H9 (cell line): Measurements from ENCODE around the gene GLYR1. TPM values are rescaled to one million over a fixed set of nuclear protein-coding genes. Genes with fewer than 3 reads are reported as not detected.
A peak's percentile ranks its signal among the peaks of the same experiment; 100 is the strongest.

Experiments
- DNase-seq: peaks from one replicate; pipeline ENCODE4 v3.0.0-alpha.2; 2017
- H2AFZ ChIP-seq: one replicate; pipeline ENCODE4 v1.6.1; 2013; ENCODE audit warnings: mild to moderate bottlenecking, low read length, control low read depth, moderate library complexity
- H2AK5ac ChIP-seq: 2 replicates; pipeline ENCODE4 v1.6.1; 2013; ENCODE audit warnings: low read length, control low read depth, mixed read lengths; ENCODE audit not compliant: insufficient read length
- H2BK120ac ChIP-seq: one replicate; pipeline ENCODE4 v1.6.1; 2013; ENCODE audit warnings: low read depth, mild to moderate bottlenecking, low read length, control low read depth, inconsistent platforms; ENCODE audit not compliant: poor library complexity, severe bottlenecking
- H2BK12ac ChIP-seq: 2 replicates; pipeline ENCODE4 v1.6.1; 2013; ENCODE audit warnings: low read length, control low read depth, mixed read lengths, low read depth; ENCODE audit not compliant: insufficient read length
- H2BK15ac ChIP-seq: 2 replicates; pipeline ENCODE4 v1.6.1; 2013; ENCODE audit warnings: low read depth, low read length, control low read depth
- H2BK20ac ChIP-seq: one replicate; pipeline ENCODE4 v1.6.1; 2013; ENCODE audit warnings: low read depth, mild to moderate bottlenecking, low read length, control low read depth, inconsistent platforms; ENCODE audit not compliant: poor library complexity, severe bottlenecking
- H2BK5ac ChIP-seq: 2 replicates; pipeline ENCODE4 v1.6.1; 2013; ENCODE audit warnings: low read length, control low read depth, mixed read lengths; ENCODE audit not compliant: insufficient read length
- H3K14ac ChIP-seq: 2 replicates; pipeline ENCODE4 v1.6.1; 2013; ENCODE audit warnings: low read length, control low read depth; ENCODE audit not compliant: insufficient read depth
- H3K18ac ChIP-seq: 2 replicates; pipeline ENCODE4 v1.6.1; 2013; ENCODE audit warnings: low read depth, mild to moderate bottlenecking, mixed read lengths, low read length, control low read depth; ENCODE audit not compliant: insufficient read length
- H3K23ac ChIP-seq: 2 replicates; pipeline ENCODE4 v1.6.1; 2013; ENCODE audit warnings: low read length, control low read depth, mixed read lengths, low read depth; ENCODE audit not compliant: insufficient read length
- H3K23me2 ChIP-seq: 2 replicates; pipeline ENCODE4 v1.6.1; 2013; ENCODE audit warnings: low read depth, mild to moderate bottlenecking, mixed read lengths, low read length, control low read depth; ENCODE audit not compliant: insufficient read length, poor library complexity, severe bottlenecking
- H3K27ac ChIP-seq: 2 replicates; pipeline ENCODE4 v1.5.1; 2013; ENCODE audit warnings: low read length, control low read depth, mixed read lengths, low read depth; ENCODE audit not compliant: insufficient read length
- H3K27me3 ChIP-seq: 2 replicates; pipeline ENCODE4 v1.6.1; 2013; ENCODE audit warnings: low read length, control low read depth, inconsistent platforms; ENCODE audit not compliant: insufficient read depth
- H3K4ac ChIP-seq: 2 replicates; pipeline ENCODE4 v1.6.1; 2013; ENCODE audit warnings: low read depth, mild to moderate bottlenecking, control low read depth, inconsistent platforms, low read length, moderate library complexity
- H3K4me1 ChIP-seq: 2 replicates; pipeline ENCODE4 v1.6.1; 2013; ENCODE audit warnings: low read length, control low read depth, inconsistent platforms; ENCODE audit not compliant: insufficient read depth
- H3K4me2 ChIP-seq: 2 replicates; pipeline ENCODE4 v1.6.1; 2013; ENCODE audit warnings: low read length, control low read depth, mixed read lengths; ENCODE audit not compliant: insufficient read length, insufficient read depth
- H3K56ac ChIP-seq: 2 replicates; pipeline ENCODE4 v1.6.1; 2013; ENCODE audit warnings: low read depth, mild to moderate bottlenecking, mixed read lengths, low read length, control low read depth; ENCODE audit not compliant: insufficient read length
- H3K79me1 ChIP-seq: 2 replicates; pipeline ENCODE4 v1.6.1; 2013; ENCODE audit warnings: low read depth, mild to moderate bottlenecking, moderate library complexity, low read length, control low read depth, inconsistent platforms; ENCODE audit not compliant: insufficient read depth, poor library complexity, severe bottlenecking
- H3K79me2 ChIP-seq: 2 replicates; pipeline ENCODE4 v1.6.1; 2013; ENCODE audit warnings: low read length, control low read depth, inconsistent platforms; ENCODE audit not compliant: insufficient read depth
- H3K9ac ChIP-seq: 2 replicates; pipeline ENCODE4 v1.6.1; 2013; ENCODE audit warnings: low read length, control low read depth, mixed read lengths; ENCODE audit not compliant: insufficient read length; ENCODE audit errors: extremely low read depth
- H3K9me3 ChIP-seq: one replicate; pipeline ENCODE4 v1.6.1; 2013; ENCODE audit warnings: low read depth, low read length, inconsistent platforms; ENCODE audit not compliant: control insufficient read depth
- H3T11ph ChIP-seq: one replicate; pipeline ENCODE4 v1.6.1; 2013; ENCODE audit warnings: mild to moderate bottlenecking, low read length, control low read depth, inconsistent platforms
- H4K20me1 ChIP-seq: one replicate; pipeline ENCODE4 v1.6.1; 2013; ENCODE audit not compliant: control insufficient read depth, insufficient read length, insufficient read depth
- H4K5ac ChIP-seq: 2 replicates; pipeline ENCODE4 v1.6.1; 2013; ENCODE audit warnings: low read depth, mild to moderate bottlenecking, mixed read lengths, low read length, control low read depth; ENCODE audit not compliant: insufficient read length
- H4K8ac ChIP-seq: replicated peaks from 2 replicates; pipeline ENCODE4 v1.6.1; 2013; ENCODE audit warnings: low read length, control low read depth, mixed read lengths, low read depth; ENCODE audit not compliant: insufficient read length
- H4K91ac ChIP-seq: 2 replicates; pipeline ENCODE4 v1.6.1; 2013; ENCODE audit warnings: low read depth, mild to moderate bottlenecking, moderate library complexity, mixed read lengths, low read length, control low read depth; ENCODE audit not compliant: insufficient read length
- H3K27ac Mint-ChIP-seq, 3 experiments: 2 replicates in 2 of 3; 3 replicates in 1 of 3; pipeline ENCODE4 v1.8.0; 2020 to 2021; ENCODE audit warnings: mixed read lengths in 3 of 3, mild to moderate bottlenecking in 1 of 3, moderate library complexity in 1 of 3
- H3K27me3 Mint-ChIP-seq: 2 replicates; pipeline ENCODE4 v1.8.0; 2021; ENCODE audit warnings: low read depth, mild to moderate bottlenecking, moderate library complexity, mixed read lengths
- H3K36me3 Mint-ChIP-seq, 3 experiments: 2 replicates in 2 of 3; 3 replicates in 1 of 3; pipeline ENCODE4 v1.8.0; 2020 to 2021; ENCODE audit warnings: low read depth in 3 of 3, mixed read lengths in 3 of 3; ENCODE audit not compliant: insufficient read depth in 1 of 3
- H3K4me1 Mint-ChIP-seq, 2 experiments: 2 replicates each; pipeline ENCODE4 v1.8.0; 2020; ENCODE audit warnings: mixed read lengths in 2 of 2
- H3K4me3 Mint-ChIP-seq, 2 experiments: 2 replicates in 1 of 2; 3 replicates in 1 of 2; pipeline ENCODE4 v1.8.0; 2020 to 2021; ENCODE audit warnings: mild to moderate bottlenecking in 2 of 2, mixed read lengths in 2 of 2, moderate library complexity in 1 of 2
- H3K9me3 Mint-ChIP-seq, 2 experiments: 2 replicates in 1 of 2; 3 replicates in 1 of 2; pipeline ENCODE4 v1.8.0; 2020; ENCODE audit warnings: mild to moderate bottlenecking in 2 of 2, mixed read lengths in 2 of 2, moderate library complexity in 1 of 2
- WGBS: extraction: QIAGEN DNeasy Blood & Tissue Kit; methylation state at CpG from one replicate; pipeline ENCODE4 v1.1.7; 2013; ENCODE audit warnings: missing lambda C conversion rate, low lambda C conversion rate, mixed read lengths; ENCODE audit not compliant: insufficient read length; ENCODE audit errors: extremely low coverage; 5-methylcytosine and 5-hydroxymethylcytosine counted together
- total RNA-seq: library from RNA; stranded (reverse); gene quantifications from 2 replicates; pipeline ENCODE4 v1.2.1, GENCODE V29; 2021
- TF ChIP-seq, protein P1 (sequence below): fragments of 200-600 bp; sonication (generic); conservative IDR thresholded peaks from 3 replicates; pipeline ENCODE4 v1.8.0; 2021; ENCODE audit warnings: antibody characterized with exemption, mild to moderate bottlenecking

Gene GLYR1
- total RNA-seq, 1 experiment from 2014 or later, result 114 TPM

DNA sequence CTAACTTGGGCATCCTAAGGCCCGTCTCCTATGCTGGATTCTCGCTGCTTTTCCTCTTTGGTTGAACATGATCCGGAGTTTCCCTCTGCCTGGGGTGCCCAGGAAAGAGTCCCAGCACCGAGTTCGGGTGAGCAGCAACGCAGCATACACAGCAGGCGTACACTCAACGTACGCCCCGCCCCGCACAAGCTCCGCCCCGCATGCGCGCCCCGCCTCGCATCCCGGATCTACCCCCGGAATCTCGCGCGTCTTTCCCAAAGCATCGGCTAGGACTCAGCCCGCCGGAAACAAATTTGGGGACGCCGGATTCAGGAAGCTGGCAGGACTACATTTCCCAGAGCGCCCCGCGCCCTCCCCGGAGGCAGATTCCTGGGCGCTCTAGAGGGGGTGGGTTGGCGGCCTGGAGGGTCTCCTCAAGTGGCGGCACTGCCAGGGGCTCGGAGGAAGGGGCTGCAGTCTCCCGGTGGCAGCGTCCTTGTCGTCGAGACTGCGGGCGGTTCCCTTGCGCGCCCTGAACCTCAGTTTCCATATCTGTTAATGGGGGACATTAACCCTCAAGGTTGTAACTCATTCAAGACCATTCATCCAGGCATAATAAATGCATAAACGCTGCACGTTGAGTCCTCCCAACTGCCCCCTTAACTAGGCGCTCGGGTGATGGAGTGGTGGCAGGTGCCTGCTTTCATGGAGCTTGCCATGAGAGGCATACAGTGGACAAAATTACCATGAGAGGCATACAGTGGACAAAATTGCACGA is 78.4 kb downstream of the GLYR1 start:
- TF ChIP-seq, protein P1, sequence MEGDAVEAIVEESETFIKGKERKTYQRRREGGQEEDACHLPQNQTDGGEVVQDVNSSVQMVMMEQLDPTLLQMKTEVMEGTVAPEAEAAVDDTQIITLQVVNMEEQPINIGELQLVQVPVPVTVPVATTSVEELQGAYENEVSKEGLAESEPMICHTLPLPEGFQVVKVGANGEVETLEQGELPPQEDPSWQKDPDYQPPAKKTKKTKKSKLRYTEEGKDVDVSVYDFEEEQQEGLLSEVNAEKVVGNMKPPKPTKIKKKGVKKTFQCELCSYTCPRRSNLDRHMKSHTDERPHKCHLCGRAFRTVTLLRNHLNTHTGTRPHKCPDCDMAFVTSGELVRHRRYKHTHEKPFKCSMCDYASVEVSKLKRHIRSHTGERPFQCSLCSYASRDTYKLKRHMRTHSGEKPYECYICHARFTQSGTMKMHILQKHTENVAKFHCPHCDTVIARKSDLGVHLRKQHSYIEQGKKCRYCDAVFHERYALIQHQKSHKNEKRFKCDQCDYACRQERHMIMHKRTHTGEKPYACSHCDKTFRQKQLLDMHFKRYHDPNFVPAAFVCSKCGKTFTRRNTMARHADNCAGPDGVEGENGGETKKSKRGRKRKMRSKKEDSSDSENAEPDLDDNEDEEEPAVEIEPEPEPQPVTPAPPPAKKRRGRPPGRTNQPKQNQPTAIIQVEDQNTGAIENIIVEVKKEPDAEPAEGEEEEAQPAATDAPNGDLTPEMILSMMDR, result no peak

More for the DNA sequence above, 78.4 kb downstream of the GLYR1 start:
- no peak overlapping the region for H3K56ac ChIP-seq
- no peaks in the 10 kb centered on the region for H3K9me3 ChIP-seq
- H3K27ac ChIP-seq, result no peak overlapping the region
- H3K14ac ChIP-seq, result peak overlapping the region; percentile 6
- no peak overlapping the region for H4K5ac ChIP-seq
- H3K27me3 ChIP-seq, result no peaks in the 10 kb centered on the region
- Mint-ChIP-seq H3K27me3 (no peaks in the 10 kb centered on the region), H3K4me1 (peaks cover 22 to 24% of the 10 kb centered on the region in 2 experiments), H3K9me3 (no peaks in the 10 kb centered on the region), H3K27ac (peak overlapping the region; percentile 65 to 97 (median 93); a peak in 6 of 7 replicates), H3K36me3 (peaks cover 0 to 12% (median 5%) of the 10 kb centered on the region in 3 experiments; a peak in 5 of 7 replicates), H3K4me3 (peak overlapping the region; percentile 73 to 84)
- H3K4me2 ChIP-seq, result peak overlapping the region; percentile 92
- peak overlapping the region; percentile 85 for H2AFZ ChIP-seq
- peak; percentile 98 for DNase-seq
- no peak overlapping the region for H2BK120ac ChIP-seq
- no peak overlapping the region for H2BK20ac ChIP-seq
- H3K23me2 ChIP-seq, result peaks cover 8% of the 10 kb centered on the region
- no peak overlapping the region for H3K23ac ChIP-seq
- H4K20me1 ChIP-seq, result no peaks in the 10 kb centered on the region
- no peaks in the 10 kb centered on the region for H3K79me1 ChIP-seq
- H3K79me2 ChIP-seq, result no peaks in the 10 kb centered on the region
- H3K4me1 ChIP-seq, result no peaks in the 10 kb centered on the region
- no peak overlapping the region for H3T11ph ChIP-seq
- no peak overlapping the region for H2AK5ac ChIP-seq
- no peak overlapping the region for H4K91ac ChIP-seq
- H2BK5ac ChIP-seq, result no peak overlapping the region
- H2BK12ac ChIP-seq, result no peak overlapping the region
- no peak overlapping the region for H2BK15ac ChIP-seq
- H3K4ac ChIP-seq, result no peak overlapping the region
- H3K9ac ChIP-seq, result peak overlapping the region; percentile 76
- no CpG with 5 or more reads among the region's 48 CpGs for WGBS
- H4K8ac ChIP-seq, result no peak overlapping the region
- peak overlapping the region; percentile 18 for H3K18ac ChIP-seq
